Measurements from ENCODE around the gene COPG2. TPM values are rescaled to one million over a fixed set of nuclear protein-coding genes. Genes with fewer than 3 reads are reported as not detected.

Gene COPG2
- total and polyA plus RNA-seq, 2 of the 13 experiments (the other 11 are each of a cell fraction or from before 2014, with no cell fraction given) = 14.1 to 17.7 TPM

GRCh38 chr7:130493275-130493873 lies 175.2 kb downstream of the COPG2 start:
- ChIA-PET POLR2A (no interaction called here), CTCF (ENCODE audit: low intra/inter-chr PET ratio, low total read pairs) (no interaction called here)
- H3K9ac ChIP-seq (ENCODE audit: insufficient read depth, low read depth, low read length) = no peak overlapping the region
- ATAC-seq (no peak), FAIRE-seq (no peak), DNase-seq (ENCODE audit: low spot score) (no peak)
- in situ Hi-C loops (cut with HindIII; ENCODE audit: extremely low pct_ligation_motif_present, low pct_unique_long_range_greater_than_20kb) = no loop called here
- H3K79me2 ChIP-seq (ENCODE audit: insufficient read depth, low read length) = peaks cover 5% of the 10 kb centered on the region
- no peak overlapping the region for H3K27ac ChIP-seq (ENCODE audit: extremely low read length, insufficient read depth, low read length)
- TF ChIP-seq REPIN1 (CRISPR knock-in tag; IDR thresholded peaks at IDR 0.05; ENCODE audit: borderline replicate concordance, low read depth) = no peak
- no peak for TF ChIP-seq ERF (CRISPR knock-in tag; IDR thresholded peaks at IDR 0.05)
- no peak for TF ChIP-seq LRRFIP1 (CRISPR knock-in tag; conservative IDR thresholded peaks at IDR 0.05)
- TF ChIP-seq ZNF761 (CRISPR knock-in tag; conservative IDR thresholded peaks at IDR 0.05) = no peak
- no peak for TF ChIP-seq KDM2A (CRISPR knock-in tag; IDR thresholded peaks at IDR 0.05; ENCODE audit: borderline replicate concordance, low read depth)
- TF ChIP-seq SIN3A (IDR thresholded peaks at IDR 0.05; ENCODE audit: borderline replicate concordance, low read depth, low read length) = no peak
- H3K4me3 ChIP-seq (replicated peaks in 1 of 3; ENCODE audit: insufficient read depth in 1 of 3, low read depth in 2 of 3, low read length in 3 of 3) = no peak overlapping the region
- H3K36me3 ChIP-seq (replicated peaks in 1 of 2; ENCODE audit: control insufficient read depth in 1 of 2, insufficient read depth in 2 of 2, low read length in 2 of 2) = peaks cover 0 to 6% of the 10 kb centered on the region in 2 experiments; a peak in 2 of 5 replicates
- H3K4me2 ChIP-seq (ENCODE audit: low read depth, low read length) = no peak overlapping the region
- WGBS (ENCODE audit: low lambda C conversion rate) = 89% methylated on average over 13 of the region's 13 CpGs
- BruUV-seq (replicated peaks) = no TSS peak
- H2AFZ ChIP-seq (ENCODE audit: low read length) = no peak overlapping the region
- peaks cover 12% of the 10 kb centered on the region for H3K9me3 ChIP-seq (ENCODE audit: low read length)
- no peaks in the 10 kb centered on the region for H4K20me1 ChIP-seq (ENCODE audit: insufficient read depth, low read length)
- intact Hi-C loops (cut with micrococcal nuclease; ENCODE audit: unreplicated experiment) = no loop called here
- H3K4me1 ChIP-seq (ENCODE audit: insufficient read depth, low read length) = no peaks in the 10 kb centered on the region
- no peaks in the 10 kb centered on the region for H3K27me3 ChIP-seq (ENCODE audit: control insufficient read depth in 1 of 2, insufficient read depth in 2 of 2, low read length in 2 of 2)
